Thyroid gland (tissue), 4 donors: Measurements from ENCODE around the gene SYT1.

ENCODE experiments used
- POLR2A ChIP-seq, 2 donors: fragments of 450-650 bp; IDR thresholded peaks; one replicate each; pipeline ENCODE4 v1.6.1; 2017; ENCODE audit warnings: antibody characterized with exemption in 2 of 2, mild to moderate bottlenecking in 2 of 2, moderate library complexity in 1 of 2
- TF ChIP-seq, protein P1 (sequence below), 6 experiments: fragments of 200-600 bp in 3 of 6; fragments of 450-650 bp in 3 of 6; sonication (generic) in 3 of 6; IDR thresholded peaks; one replicate each; pipeline ENCODE4 v1.5.1; 2016 to 2019; ENCODE audit warnings: antibody characterized with exemption in 6 of 6, mild to moderate bottlenecking in 2 of 6, inconsistent platforms in 1 of 6, moderate library complexity in 1 of 6

GRCh38 chr12:79360286-79360685 lies 495.7 kb downstream of the SYT1 start:
- TF ChIP-seq, protein P1, sequence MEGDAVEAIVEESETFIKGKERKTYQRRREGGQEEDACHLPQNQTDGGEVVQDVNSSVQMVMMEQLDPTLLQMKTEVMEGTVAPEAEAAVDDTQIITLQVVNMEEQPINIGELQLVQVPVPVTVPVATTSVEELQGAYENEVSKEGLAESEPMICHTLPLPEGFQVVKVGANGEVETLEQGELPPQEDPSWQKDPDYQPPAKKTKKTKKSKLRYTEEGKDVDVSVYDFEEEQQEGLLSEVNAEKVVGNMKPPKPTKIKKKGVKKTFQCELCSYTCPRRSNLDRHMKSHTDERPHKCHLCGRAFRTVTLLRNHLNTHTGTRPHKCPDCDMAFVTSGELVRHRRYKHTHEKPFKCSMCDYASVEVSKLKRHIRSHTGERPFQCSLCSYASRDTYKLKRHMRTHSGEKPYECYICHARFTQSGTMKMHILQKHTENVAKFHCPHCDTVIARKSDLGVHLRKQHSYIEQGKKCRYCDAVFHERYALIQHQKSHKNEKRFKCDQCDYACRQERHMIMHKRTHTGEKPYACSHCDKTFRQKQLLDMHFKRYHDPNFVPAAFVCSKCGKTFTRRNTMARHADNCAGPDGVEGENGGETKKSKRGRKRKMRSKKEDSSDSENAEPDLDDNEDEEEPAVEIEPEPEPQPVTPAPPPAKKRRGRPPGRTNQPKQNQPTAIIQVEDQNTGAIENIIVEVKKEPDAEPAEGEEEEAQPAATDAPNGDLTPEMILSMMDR (IDR thresholded peaks at IDR 0.05): no peak
- TF ChIP-seq POLR2A (IDR thresholded peaks at IDR 0.05): no peak
